B cell (primary cell): ENCODE data around the gene DHTKD1. TPM values are rescaled to one million over a fixed set of nuclear protein-coding genes. Genes with fewer than 3 reads are reported as not detected.

ENCODE experiments used
- ATAC-seq: fragments of 200-7000 bp; cut with Tn5 transposase; one replicate; pipeline ENCODE4 v1.10.0; 2021; ENCODE audit warnings: low read depth, mild to moderate bottlenecking, moderate number of reproducible peaks, moderate library complexity
- CTCF ChIA-PET: fragments of 350-600 bp; sonication (Branson Sonifier 250); formaldehyde crosslinking; loops from one replicate; lab custom pipeline; 2021; ENCODE audit warnings: antibody characterized with exemption, inconsistent platforms; lab: Charles Lee
- POLR2A ChIA-PET: fragments of 350-600 bp; sonication (Branson Sonifier 250); formaldehyde crosslinking; loops from one replicate; lab custom pipeline; 2021; ENCODE audit warnings: antibody characterized with exemption; lab: Charles Lee
- DNase-seq: peaks from one replicate; pipeline ENCODE4 v3.0.0; 2013
- H2AFZ ChIP-seq: 2 replicates; pipeline ENCODE4 v1.6.1; 2012; ENCODE audit warnings: mild to moderate bottlenecking, low read depth, low read length; ENCODE audit not compliant: insufficient read depth, poor library complexity, severe bottlenecking
- H3K27ac ChIP-seq, 2 donors: 1 replicate in 1 of 2; 2 replicates in 1 of 2; pipeline ENCODE4 v1.5.1; 2012 to 2013; ENCODE audit warnings: low read length in 2 of 2, mild to moderate bottlenecking in 2 of 2, moderate library complexity in 1 of 2
- H3K27me3 ChIP-seq, 4 experiments: fragments of 200-600 bp in 1 of 4; sonication (generic) in 1 of 4; replicated peaks in 1 of 4; 1 replicate in 2 of 4; 2 replicates in 2 of 4; pipeline versions ENCODE4 v1.6.1 to v1.7.0; 2013 to 2016; ENCODE audit warnings: low read length in 3 of 4, mild to moderate bottlenecking in 2 of 4, mixed read lengths in 1 of 4, moderate library complexity in 1 of 4; ENCODE audit not compliant: insufficient read depth in 4 of 4, control insufficient read depth in 3 of 4; ENCODE audit errors: control extremely low read depth in 1 of 4
- H3K36me3 ChIP-seq, 2 experiments: replicated peaks in 1 of 2; 1 replicate in 1 of 2; 2 replicates in 1 of 2; pipeline versions ENCODE4 v1.6.1 to v1.7.1; 2013; ENCODE audit warnings: low read length in 1 of 2; ENCODE audit not compliant: insufficient read depth in 2 of 2, control insufficient read depth in 1 of 2; ENCODE audit errors: control extremely low read depth in 1 of 2, extremely low read depth in 1 of 2
- H3K4me1 ChIP-seq, 2 donors: fragments of 200-600 bp in 1 of 2; sonication (generic) in 1 of 2; 1 replicate in 1 of 2; 2 replicates in 1 of 2; pipeline versions ENCODE4 v1.5.1 to v1.6.1; 2013 to 2017; ENCODE audit warnings: low read length in 2 of 2; ENCODE audit not compliant: control insufficient read depth in 2 of 2, insufficient read depth in 2 of 2
- H3K4me2 ChIP-seq: replicated peaks from 2 replicates; pipeline ENCODE3; 2012; ENCODE audit warnings: mild to moderate bottlenecking, low read depth, low read length; ENCODE audit not compliant: poor library complexity, severe bottlenecking
- H3K4me3 ChIP-seq, 5 experiments: fragments of 200-600 bp in 1 of 5; sonication (generic) in 1 of 5; 1 replicate in 3 of 5; 2 replicates in 2 of 5; pipeline versions ENCODE4 v1.5.1 to v1.7.0; 2011 to 2016; ENCODE audit warnings: low read length in 4 of 5, mild to moderate bottlenecking in 4 of 5, low read depth in 2 of 5, control low read depth in 1 of 5, moderate library complexity in 1 of 5; ENCODE audit not compliant: insufficient read depth in 1 of 5; ENCODE audit errors: control extremely low read depth in 1 of 5, extremely low read depth in 1 of 5
- H3K79me2 ChIP-seq: fragments of 200-600 bp; sonication (generic); one replicate; pipeline ENCODE4 v1.6.0; 2016; ENCODE audit warnings: low read length; ENCODE audit not compliant: control insufficient read depth, insufficient read depth
- H3K9ac ChIP-seq: fragments of 200-600 bp; sonication (generic); 2 replicates; pipeline ENCODE4 v1.6.1; 2017; ENCODE audit warnings: mild to moderate bottlenecking, low read length, moderate library complexity
- H3K9me3 ChIP-seq, 3 donors: one replicate each; pipeline versions ENCODE4 v1.6.1 to v1.7.1; 2013; ENCODE audit warnings: low read length in 2 of 3; ENCODE audit not compliant: control insufficient read depth in 2 of 3, insufficient read depth in 1 of 3; ENCODE audit errors: control extremely low read depth in 1 of 3
- H4K20me1 ChIP-seq: 2 replicates; pipeline ENCODE4 v1.6.0; 2012; ENCODE audit warnings: mild to moderate bottlenecking, low read length; ENCODE audit not compliant: insufficient read depth, control insufficient read depth, poor library complexity, severe bottlenecking
- H3K27ac Mint-ChIP-seq: one replicate; pipeline ENCODE4 v1.8.0; 2021; ENCODE audit warnings: mixed read lengths
- H3K27me3 Mint-ChIP-seq: one replicate; pipeline ENCODE4 v1.8.0; 2021; ENCODE audit warnings: mixed read lengths
- H3K4me1 Mint-ChIP-seq: one replicate; pipeline ENCODE4 v1.8.0; 2021; ENCODE audit warnings: mixed read lengths
- H3K4me3 Mint-ChIP-seq: one replicate; pipeline ENCODE4 v1.8.0; 2021; ENCODE audit warnings: mixed read lengths
- H3K9me3 Mint-ChIP-seq: one replicate; pipeline ENCODE4 v1.8.0; 2022; ENCODE audit warnings: mixed read lengths; ENCODE audit not compliant: insufficient read depth
- EZH2 ChIP-seq: IDR thresholded peaks from 2 replicates; pipeline ENCODE4 v1.6.1; 2012; ENCODE audit warnings: borderline replicate concordance, low read depth, mild to moderate bottlenecking, moderate library complexity, low read length; ENCODE audit not compliant: insufficient read depth, poor library complexity, severe bottlenecking
- WGBS: methylation state at CpG from one replicate; pipeline ENCODE4 v1.1.5; 2013; ENCODE audit warnings: missing lambda C conversion rate; ENCODE audit not compliant: insufficient coverage; 5-methylcytosine and 5-hydroxymethylcytosine counted together
- intact Hi-C: fragments of 100-400 bp; cut with micrococcal nuclease; formaldehyde crosslinking; loops from one replicate; pipeline ENCODE4 v1.10.0; 2022
- polyA minus RNA-seq: library from RNA; depleted of rRNA, polyadenylated mRNA; stranded (reverse); fragments of >200 nt; gene quantifications from 2 replicates; pipeline ENCODE4 v1.2.3, GENCODE V29; 2012
- polyA plus RNA-seq: library from polyadenylated mRNA; depleted of rRNA; stranded (reverse); fragments of >200 nt; gene quantifications from 2 replicates; pipeline ENCODE4 v1.2.3, GENCODE V29; 2012
- total RNA-seq, 2 donors: library from RNA; stranded (reverse); fragments of 120-200 nt in 1 of 2; gene quantifications; 1 replicate in 1 of 2; 2 replicates in 1 of 2; pipeline versions ENCODE4 v1.2.3 to v1.2.4, GENCODE V29; 2013 to 2022
- TF ChIP-seq, protein P1 (sequence below): fragments of 200-600 bp; IDR thresholded peaks from one replicate; pipeline ENCODE4 v1.8.0; 2022; ENCODE audit warnings: antibody characterized with exemption, mild to moderate bottlenecking

The DHTKD1 gene, protein sequence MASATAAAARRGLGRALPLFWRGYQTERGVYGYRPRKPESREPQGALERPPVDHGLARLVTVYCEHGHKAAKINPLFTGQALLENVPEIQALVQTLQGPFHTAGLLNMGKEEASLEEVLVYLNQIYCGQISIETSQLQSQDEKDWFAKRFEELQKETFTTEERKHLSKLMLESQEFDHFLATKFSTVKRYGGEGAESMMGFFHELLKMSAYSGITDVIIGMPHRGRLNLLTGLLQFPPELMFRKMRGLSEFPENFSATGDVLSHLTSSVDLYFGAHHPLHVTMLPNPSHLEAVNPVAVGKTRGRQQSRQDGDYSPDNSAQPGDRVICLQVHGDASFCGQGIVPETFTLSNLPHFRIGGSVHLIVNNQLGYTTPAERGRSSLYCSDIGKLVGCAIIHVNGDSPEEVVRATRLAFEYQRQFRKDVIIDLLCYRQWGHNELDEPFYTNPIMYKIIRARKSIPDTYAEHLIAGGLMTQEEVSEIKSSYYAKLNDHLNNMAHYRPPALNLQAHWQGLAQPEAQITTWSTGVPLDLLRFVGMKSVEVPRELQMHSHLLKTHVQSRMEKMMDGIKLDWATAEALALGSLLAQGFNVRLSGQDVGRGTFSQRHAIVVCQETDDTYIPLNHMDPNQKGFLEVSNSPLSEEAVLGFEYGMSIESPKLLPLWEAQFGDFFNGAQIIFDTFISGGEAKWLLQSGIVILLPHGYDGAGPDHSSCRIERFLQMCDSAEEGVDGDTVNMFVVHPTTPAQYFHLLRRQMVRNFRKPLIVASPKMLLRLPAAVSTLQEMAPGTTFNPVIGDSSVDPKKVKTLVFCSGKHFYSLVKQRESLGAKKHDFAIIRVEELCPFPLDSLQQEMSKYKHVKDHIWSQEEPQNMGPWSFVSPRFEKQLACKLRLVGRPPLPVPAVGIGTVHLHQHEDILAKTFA
- total RNA-seq (72.3 and 77.0 TPM in 2 replicates), polyA plus RNA-seq (22.7 and 40.0 TPM in 2 replicates), polyA minus RNA-seq (43.1 and 97.4 TPM in 2 replicates)
- total RNA-seq (2013), result 31.7 TPM

DNA sequence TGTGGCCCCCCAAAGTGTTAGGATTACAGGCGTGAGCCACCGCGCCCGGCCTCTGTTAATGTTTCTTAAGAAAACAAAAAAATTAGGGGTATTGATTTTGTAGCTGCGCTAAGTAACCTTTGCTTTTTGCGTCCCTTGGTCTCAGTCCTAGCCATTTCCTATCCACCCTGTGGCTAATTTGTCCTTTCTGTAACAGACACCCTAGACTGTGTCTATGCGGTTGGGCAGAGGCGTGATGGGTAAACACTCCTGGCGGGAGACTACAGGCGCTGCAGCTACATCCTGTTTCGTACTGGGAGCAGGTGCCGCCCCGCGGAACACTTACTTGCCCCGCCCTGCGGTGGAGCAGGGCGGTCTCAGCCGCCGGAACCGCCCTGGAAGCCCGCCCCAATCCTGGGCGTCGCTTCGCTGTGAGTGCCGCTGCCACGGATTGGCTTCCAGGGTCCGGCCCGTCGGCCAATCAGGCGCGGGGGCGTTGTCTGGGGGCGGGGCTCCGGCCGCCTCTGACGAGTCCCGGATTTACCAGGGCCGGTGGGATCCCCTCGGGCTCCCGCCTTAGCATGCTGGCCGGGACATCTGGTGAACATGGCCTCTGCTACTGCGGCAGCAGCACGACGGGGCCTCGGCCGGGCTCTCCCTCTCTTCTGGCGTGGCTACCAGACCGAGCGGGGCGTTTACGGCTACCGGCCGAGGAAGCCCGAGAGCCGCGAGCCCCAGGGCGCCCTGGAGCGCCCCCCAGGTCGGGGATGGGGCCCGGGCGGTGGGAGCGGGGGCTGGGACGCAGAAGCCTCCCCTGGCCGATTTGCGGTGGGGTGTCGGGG is at the start of gene DHTKD1:
TSS of gene DHTKD1 (plus strand) at position 506 of the 821 bp plus-strand sequence. CDS start at position 586, 80 bp downstream.
- ChIA-PET CTCF (interaction anchor here (0.5 to 2.1 kb wide), 3 partner anchors 16 to 83 kb away, joined by 3 to 11 read pairs (median 3); no protein-coding TSS in a partner anchor), POLR2A (interaction anchor here (0.6 to 4.5 kb wide), 6 partner anchors 10 to 127 kb away, joined by 5 to 32 read pairs (median 7); partner anchors contain the start of genes CDC123, NUDT5 and UPF2)
- Histone ChIP-seq H2AFZ (peak within 1 kb of the TSS; percentile 88), H3K9ac (peak within 1 kb of the TSS; percentile 96), H3K4me3 (peak within 1 kb of the TSS; percentile 92 to 98 (median 96)), H3K79me2 (peaks cover 52% of the 10 kb centered on the region), H3K9me3 (peaks cover 0 to 3% (median 0%) of the 10 kb centered on the region in 3 donors), H3K36me3 (peaks cover 0 to 6% of the 10 kb centered on the region in 2 experiments), H3K4me1 (peaks cover 27 to 33% of the 10 kb centered on the region in 2 donors), H4K20me1 (peaks cover 11% of the 10 kb centered on the region), H3K27ac (peak within 1 kb of the TSS; percentile 80 to 91), H3K4me2 (peak within 1 kb of the TSS; percentile 82), H3K27me3 (no peaks in the 10 kb centered on the region)
- DNase-seq, result peak; percentile 98
- under 1% methylated on average over 59 of the region's 66 CpGs for WGBS
- intact Hi-C loops, result loop anchor here (1.0 to 10.0 kb wide), 7 partner anchors 9 to 1234 kb away; partner anchors contain the start of genes CAMK1D, PHYH and SEC61A2
- H3K9me3 Mint-ChIP-seq, result no peaks in the 10 kb centered on the region
- peak within 1 kb of the TSS; percentile 95 for H3K27ac Mint-ChIP-seq
- TF ChIP-seq, protein P1, sequence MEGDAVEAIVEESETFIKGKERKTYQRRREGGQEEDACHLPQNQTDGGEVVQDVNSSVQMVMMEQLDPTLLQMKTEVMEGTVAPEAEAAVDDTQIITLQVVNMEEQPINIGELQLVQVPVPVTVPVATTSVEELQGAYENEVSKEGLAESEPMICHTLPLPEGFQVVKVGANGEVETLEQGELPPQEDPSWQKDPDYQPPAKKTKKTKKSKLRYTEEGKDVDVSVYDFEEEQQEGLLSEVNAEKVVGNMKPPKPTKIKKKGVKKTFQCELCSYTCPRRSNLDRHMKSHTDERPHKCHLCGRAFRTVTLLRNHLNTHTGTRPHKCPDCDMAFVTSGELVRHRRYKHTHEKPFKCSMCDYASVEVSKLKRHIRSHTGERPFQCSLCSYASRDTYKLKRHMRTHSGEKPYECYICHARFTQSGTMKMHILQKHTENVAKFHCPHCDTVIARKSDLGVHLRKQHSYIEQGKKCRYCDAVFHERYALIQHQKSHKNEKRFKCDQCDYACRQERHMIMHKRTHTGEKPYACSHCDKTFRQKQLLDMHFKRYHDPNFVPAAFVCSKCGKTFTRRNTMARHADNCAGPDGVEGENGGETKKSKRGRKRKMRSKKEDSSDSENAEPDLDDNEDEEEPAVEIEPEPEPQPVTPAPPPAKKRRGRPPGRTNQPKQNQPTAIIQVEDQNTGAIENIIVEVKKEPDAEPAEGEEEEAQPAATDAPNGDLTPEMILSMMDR, result peak; percentile 44
- no peak for TF ChIP-seq EZH2
- H3K27me3 Mint-ChIP-seq, result no peaks in the 10 kb centered on the region
- peak within 1 kb of the TSS; percentile 88 for H3K4me3 Mint-ChIP-seq
- ATAC-seq, result peak; percentile 98
- H3K4me1 Mint-ChIP-seq, result peaks cover 41% of the 10 kb centered on the region
